Kidney epithelial cell (primary cell): ENCODE measurements around the gene PNMT. TPM values are rescaled to one million over a fixed set of nuclear protein-coding genes. Genes with fewer than 3 reads are reported as not detected.

Experiments
- DNase-seq: peaks from one replicate; pipeline ENCODE4 v3.0.0-alpha.2; 2010; ENCODE audit warnings: low read depth
- H3K27me3 ChIP-seq: 2 replicates; pipeline ENCODE4 v1.6.0; 2011; ENCODE audit warnings: low read length; ENCODE audit not compliant: control insufficient read depth, insufficient read depth
- H3K36me3 ChIP-seq: 2 replicates; pipeline ENCODE4 v1.5.1; 2011; ENCODE audit warnings: low read length; ENCODE audit not compliant: control insufficient read depth, insufficient read depth
- H3K4me3 ChIP-seq: 2 replicates; pipeline ENCODE4 v1.5.1; 2011; ENCODE audit warnings: low read depth, mild to moderate bottlenecking, control low read depth, low read length
- CTCF ChIP-seq: IDR thresholded peaks from 2 replicates; pipeline ENCODE4 v1.5.1; 2011; ENCODE audit warnings: mild to moderate bottlenecking, moderate library complexity, low read length, control low read depth, inconsistent platforms; ENCODE audit not compliant: insufficient read depth, poor library complexity, severe bottlenecking
- total RNA-seq: library from RNA; depleted of rRNA; stranded (reverse); fragments of >200 nt; gene quantifications from 2 replicates; pipeline ENCODE4 v1.2.3, GENCODE V29; 2015

Gene PNMT
- total RNA-seq, 1 donor from 2014 or later, result not detected

DNA sequence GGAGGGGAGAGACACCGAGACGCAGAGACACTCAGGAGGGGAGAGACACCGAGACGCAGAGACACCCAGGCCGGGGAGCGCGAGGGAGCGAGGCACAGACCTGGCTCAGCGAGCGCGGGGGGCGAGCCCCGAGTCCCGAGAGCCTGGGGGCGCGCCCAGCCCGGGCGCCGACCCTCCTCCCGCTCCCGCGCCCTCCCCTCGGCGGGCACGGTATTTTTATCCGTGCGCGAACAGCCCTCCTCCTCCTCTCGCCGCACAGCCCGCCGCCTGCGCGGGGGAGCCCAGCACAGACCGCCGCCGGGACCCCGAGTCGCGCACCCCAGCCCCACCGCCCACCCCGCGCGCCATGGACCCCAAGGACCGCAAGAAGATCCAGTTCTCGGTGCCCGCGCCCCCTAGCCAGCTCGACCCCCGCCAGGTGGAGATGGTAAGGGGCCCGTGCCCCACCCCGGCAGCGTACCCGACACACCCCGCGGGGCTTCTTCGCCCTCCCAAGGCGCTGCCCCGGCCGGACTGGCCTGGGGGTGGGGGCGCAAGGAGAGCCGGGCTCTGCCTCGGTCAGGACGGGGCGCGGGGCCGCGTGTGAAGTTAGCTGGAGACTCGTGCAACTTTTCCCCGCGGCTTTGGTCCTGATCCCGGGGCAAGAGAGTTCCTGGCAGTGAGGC, 41.1 kb upstream of the PNMT start:
- no peaks in the 10 kb centered on the region for H3K36me3 ChIP-seq
- peaks cover 63% of the 10 kb centered on the region for H3K27me3 ChIP-seq
- no peak overlapping the region for H3K4me3 ChIP-seq
- no peak for TF ChIP-seq CTCF
- no peak for DNase-seq

- no peak overlapping the region for H3K4me3 ChIP-seq
- no peak for TF ChIP-seq CTCF
- no peak for DNase-seq
These were observed 40.3 kb upstream of the PNMT start for GRCh38 chr17:39627712-39628516.

DNA sequence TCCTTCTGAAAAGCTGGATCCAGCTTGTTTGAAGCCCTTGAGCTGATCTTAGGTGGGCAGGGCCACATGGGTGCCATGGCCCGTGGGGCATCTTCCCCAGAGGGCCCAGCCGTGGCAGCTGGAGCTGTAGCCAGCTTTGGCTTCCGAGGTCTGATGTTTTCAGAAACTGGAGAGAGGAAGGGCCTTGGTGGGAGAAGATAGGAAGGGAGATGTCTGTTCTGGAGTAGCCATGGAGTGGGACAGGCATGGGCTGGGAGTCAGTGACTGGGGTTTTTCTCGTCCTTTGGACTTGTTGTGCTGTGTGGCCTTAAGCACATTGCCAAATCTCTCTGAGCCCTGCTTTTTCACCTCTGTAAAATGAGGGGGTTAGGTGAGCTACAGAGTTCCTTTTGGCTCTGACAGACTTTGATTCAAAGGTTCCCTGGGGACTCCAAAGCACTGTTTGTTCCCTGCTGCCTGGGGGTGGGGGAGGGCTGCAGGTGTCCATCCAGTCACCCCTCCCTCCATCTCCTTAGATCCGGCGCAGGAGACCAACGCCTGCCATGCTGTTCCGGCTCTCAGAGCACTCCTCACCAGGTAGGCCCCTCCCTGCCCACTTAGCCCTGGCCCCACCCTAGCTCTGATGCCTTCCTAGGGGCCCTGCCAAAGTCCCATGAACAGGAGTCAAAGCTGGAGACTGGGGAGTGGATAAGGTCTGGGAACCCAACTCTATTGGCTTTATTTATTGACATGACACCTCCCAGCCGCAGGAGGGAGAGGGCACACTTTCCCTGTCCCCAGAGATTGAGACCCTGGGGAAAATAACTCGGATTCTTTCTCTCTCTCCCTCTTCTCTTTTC, 39.4 kb upstream of the PNMT start:
- no peak for DNase-seq
- Histone ChIP-seq H3K4me3 (no peak overlapping the region), H3K36me3 (no peaks in the 10 kb centered on the region), H3K27me3 (peaks cover 65% of the 10 kb centered on the region)
- TF ChIP-seq CTCF, result no peak

More at GRCh38 chr17:39627712-39628516, 40.3 kb upstream of the PNMT start:
- Histone ChIP-seq H3K36me3 (no peaks in the 10 kb centered on the region), H3K27me3 (peaks cover 67% of the 10 kb centered on the region)

DNA sequence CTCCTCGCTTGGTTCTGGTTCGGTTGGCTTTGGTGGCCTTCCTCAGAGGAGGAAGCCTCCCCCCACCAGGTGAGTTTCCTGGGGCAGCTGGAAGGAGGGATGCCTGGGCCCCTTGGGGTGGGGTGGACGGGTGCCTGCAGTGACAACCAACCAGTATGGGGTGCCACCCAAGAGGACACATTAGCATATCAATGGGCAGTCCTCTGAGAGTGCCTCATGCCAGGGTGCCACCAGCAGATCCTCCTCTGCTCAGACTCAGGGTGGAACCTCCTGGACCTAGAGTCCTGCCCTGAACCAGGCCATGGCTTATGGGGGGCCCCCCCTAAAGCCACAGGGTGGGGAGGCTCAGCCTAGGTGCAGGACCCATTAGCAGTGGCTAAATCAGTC, 38.8 kb upstream of the PNMT start:
- H3K27me3 ChIP-seq, result peaks cover 62% of the 10 kb centered on the region

GRCh38 chr17:39629898-39630297, 38.4 kb upstream of the PNMT start:
- DNase-seq, result no peak
- no peaks in the 10 kb centered on the region for H3K36me3 ChIP-seq
- H3K4me3 ChIP-seq, result no peak overlapping the region
- no peak for TF ChIP-seq CTCF
- peaks cover 58% of the 10 kb centered on the region for H3K27me3 ChIP-seq

More for the DNA sequence above, 38.8 kb upstream of the PNMT start:
- no peak overlapping the region for H3K4me3 ChIP-seq
- TF ChIP-seq CTCF, result no peak
- no peak for DNase-seq
- no peaks in the 10 kb centered on the region for H3K36me3 ChIP-seq
